HepG2 (cell line): ENCODE measurements around the gene SCNM1.

Experiments used
- EP300 ChIP-seq, 3 experiments: sonication (generic) in 1 of 3; formaldehyde crosslinking in 1 of 3; IDR thresholded peaks; 2 replicates each; pipeline versions ENCODE4 v1.5.1 to v1.6.1; 2011 to 2020; ENCODE audit warnings: low read depth in 2 of 3, low read length in 2 of 3, borderline replicate concordance in 1 of 3, improper control_type of control experiment in 1 of 3, mild to moderate bottlenecking in 1 of 3, missing genetic modification reagents in 1 of 3, moderate library complexity in 1 of 3
- ETV5 ChIP-seq: IDR thresholded peaks from 2 replicates; pipeline ENCODE4 v1.6.1; 2018; ENCODE audit warnings: missing biosample characterization, missing genetic modification reagents, inconsistent platforms, borderline replicate concordance
- MYC ChIP-seq: sonication (generic); formaldehyde crosslinking; IDR thresholded peaks from 2 replicates; pipeline ENCODE4 v1.9.0; 2021; ENCODE audit warnings: missing genetic modification reagents, borderline replicate concordance
- NFE2L2 ChIP-seq: fragments of 150-350 bp; IDR thresholded peaks from 2 replicates; pipeline ENCODE4 v1.6.1; 2014; ENCODE audit warnings: low read length
- POLR2A ChIP-seq, 2 experiments: IDR thresholded peaks; 2 replicates each; pipeline ENCODE4 v1.6.1; 2011; ENCODE audit warnings: low read depth in 2 of 2, low read length in 2 of 2, mild to moderate bottlenecking in 1 of 2, moderate library complexity in 1 of 2; ENCODE audit not compliant: insufficient read depth in 1 of 2
- RAD21 ChIP-seq: fragments of 450-650 bp; formaldehyde crosslinking; IDR thresholded peaks from 2 replicates; pipeline ENCODE4 v1.5.0; 2020; ENCODE audit warnings: mild to moderate bottlenecking
- SMC3 ChIP-seq: IDR thresholded peaks from 2 replicates; pipeline ENCODE4 v1.6.1; 2011; ENCODE audit warnings: low read length, improper control_type of control experiment
- ZNF792 ChIP-seq: IDR thresholded peaks from 2 replicates; pipeline ENCODE4 v1.6.1; 2016
- TF ChIP-seq, protein P1 (sequence below): sonication (generic); formaldehyde crosslinking; IDR thresholded peaks from 2 replicates; pipeline ENCODE4 v1.8.1; 2023; ENCODE audit warnings: missing genetic modification reagents, inconsistent platforms, borderline replicate concordance
- TF ChIP-seq, protein P2 (sequence below): sonication (generic); formaldehyde crosslinking; IDR thresholded peaks from 2 replicates; pipeline ENCODE4 v1.4.0; 2020; ENCODE audit warnings: missing genetic modification reagents
- TF ChIP-seq, protein P3 (sequence below): IDR thresholded peaks from 2 replicates; pipeline ENCODE4 v1.6.1; 2016; ENCODE audit warnings: low read depth, control low read depth
- TF ChIP-seq, protein P4 (sequence below): sonication (generic); formaldehyde crosslinking; IDR thresholded peaks from 2 replicates; pipeline ENCODE4 v1.5.0; 2020; ENCODE audit warnings: mild to moderate bottlenecking, missing genetic modification reagents, moderate library complexity

DNA sequence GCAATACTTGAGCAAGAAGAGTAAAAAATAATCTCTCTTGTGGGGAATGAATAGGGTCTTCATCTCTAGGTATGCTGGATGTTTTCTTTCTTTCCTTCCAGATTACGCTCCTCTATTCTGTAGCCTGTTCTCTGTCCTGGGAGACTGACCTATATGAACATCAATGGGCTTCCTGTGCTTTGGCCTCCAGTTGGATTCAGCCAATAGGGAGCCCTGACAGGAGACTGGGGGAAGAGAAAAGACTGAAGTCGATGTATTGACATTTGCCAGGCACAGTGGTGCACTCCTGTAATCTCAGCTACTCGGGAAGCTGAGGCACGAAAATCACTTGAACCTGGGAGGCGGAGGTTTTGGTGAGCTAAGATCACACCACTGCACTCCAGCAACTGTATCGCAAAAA, 37.1 kb upstream of the SCNM1 start:
- TF ChIP-seq, protein P1, sequence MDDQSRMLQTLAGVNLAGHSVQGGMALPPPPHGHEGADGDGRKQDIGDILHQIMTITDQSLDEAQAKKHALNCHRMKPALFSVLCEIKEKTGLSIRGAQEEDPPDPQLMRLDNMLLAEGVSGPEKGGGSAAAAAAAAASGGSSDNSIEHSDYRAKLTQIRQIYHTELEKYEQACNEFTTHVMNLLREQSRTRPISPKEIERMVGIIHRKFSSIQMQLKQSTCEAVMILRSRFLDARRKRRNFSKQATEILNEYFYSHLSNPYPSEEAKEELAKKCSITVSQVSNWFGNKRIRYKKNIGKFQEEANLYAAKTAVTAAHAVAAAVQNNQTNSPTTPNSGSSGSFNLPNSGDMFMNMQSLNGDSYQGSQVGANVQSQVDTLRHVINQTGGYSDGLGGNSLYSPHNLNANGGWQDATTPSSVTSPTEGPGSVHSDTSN (CRISPR knock-in tag): no peak
- no peak for TF ChIP-seq SMC3
- TF ChIP-seq, protein P2, sequence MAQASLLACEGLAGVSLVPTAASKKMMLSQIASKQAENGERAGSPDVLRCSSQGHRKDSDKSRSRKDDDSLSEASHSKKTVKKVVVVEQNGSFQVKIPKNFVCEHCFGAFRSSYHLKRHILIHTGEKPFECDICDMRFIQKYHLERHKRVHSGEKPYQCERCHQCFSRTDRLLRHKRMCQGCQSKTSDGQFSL (CRISPR knock-in tag): no peak
- TF ChIP-seq EP300 (IDR thresholded peaks at IDR 0.05; ENCODE audit: low read depth in 2 of 2, low read length in 2 of 2): no peak
- no peak for TF ChIP-seq EP300 (CRISPR knock-in tag; IDR thresholded peaks at IDR 0.05; ENCODE audit: borderline replicate concordance)
- TF ChIP-seq, protein P3, sequence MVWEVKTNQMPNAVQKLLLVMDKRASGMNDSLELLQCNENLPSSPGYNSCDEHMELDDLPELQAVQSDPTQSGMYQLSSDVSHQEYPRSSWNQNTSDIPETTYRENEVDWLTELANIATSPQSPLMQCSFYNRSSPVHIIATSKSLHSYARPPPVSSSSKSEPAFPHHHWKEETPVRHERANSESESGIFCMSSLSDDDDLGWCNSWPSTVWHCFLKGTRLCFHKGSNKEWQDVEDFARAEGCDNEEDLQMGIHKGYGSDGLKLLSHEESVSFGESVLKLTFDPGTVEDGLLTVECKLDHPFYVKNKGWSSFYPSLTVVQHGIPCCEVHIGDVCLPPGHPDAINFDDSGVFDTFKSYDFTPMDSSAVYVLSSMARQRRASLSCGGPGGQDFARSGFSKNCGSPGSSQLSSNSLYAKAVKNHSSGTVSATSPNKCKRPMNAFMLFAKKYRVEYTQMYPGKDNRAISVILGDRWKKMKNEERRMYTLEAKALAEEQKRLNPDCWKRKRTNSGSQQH (CRISPR knock-in tag): no peak
- TF ChIP-seq, protein P4, sequence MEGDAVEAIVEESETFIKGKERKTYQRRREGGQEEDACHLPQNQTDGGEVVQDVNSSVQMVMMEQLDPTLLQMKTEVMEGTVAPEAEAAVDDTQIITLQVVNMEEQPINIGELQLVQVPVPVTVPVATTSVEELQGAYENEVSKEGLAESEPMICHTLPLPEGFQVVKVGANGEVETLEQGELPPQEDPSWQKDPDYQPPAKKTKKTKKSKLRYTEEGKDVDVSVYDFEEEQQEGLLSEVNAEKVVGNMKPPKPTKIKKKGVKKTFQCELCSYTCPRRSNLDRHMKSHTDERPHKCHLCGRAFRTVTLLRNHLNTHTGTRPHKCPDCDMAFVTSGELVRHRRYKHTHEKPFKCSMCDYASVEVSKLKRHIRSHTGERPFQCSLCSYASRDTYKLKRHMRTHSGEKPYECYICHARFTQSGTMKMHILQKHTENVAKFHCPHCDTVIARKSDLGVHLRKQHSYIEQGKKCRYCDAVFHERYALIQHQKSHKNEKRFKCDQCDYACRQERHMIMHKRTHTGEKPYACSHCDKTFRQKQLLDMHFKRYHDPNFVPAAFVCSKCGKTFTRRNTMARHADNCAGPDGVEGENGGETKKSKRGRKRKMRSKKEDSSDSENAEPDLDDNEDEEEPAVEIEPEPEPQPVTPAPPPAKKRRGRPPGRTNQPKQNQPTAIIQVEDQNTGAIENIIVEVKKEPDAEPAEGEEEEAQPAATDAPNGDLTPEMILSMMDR (CRISPR knock-in tag): no peak
- no peak for TF ChIP-seq ETV5 (CRISPR knock-in tag)
- TF ChIP-seq MYC (CRISPR knock-in tag): no peak
- TF ChIP-seq ZNF792 (CRISPR knock-in tag): no peak
- TF ChIP-seq RAD21 (CRISPR knock-in tag): no peak
- TF ChIP-seq POLR2A (IDR thresholded peaks at IDR 0.05; ENCODE audit: insufficient read depth in 1 of 2, low read depth in 2 of 2, low read length in 2 of 2): no peak
- no peak for TF ChIP-seq NFE2L2
